Measurements from ENCODE around the gene MEIS3. TPM values are rescaled to one million over a fixed set of nuclear protein-coding genes. Genes with fewer than 3 reads are reported as not detected.

MEIS3 gene
- total and polyA plus RNA-seq, 9 of the 15 experiments (the other 6 are each of a cell fraction or from before 2014, with no cell fraction given) = 0.06 to 0.80 (median 0.25) TPM; not detected in 1

DNA sequence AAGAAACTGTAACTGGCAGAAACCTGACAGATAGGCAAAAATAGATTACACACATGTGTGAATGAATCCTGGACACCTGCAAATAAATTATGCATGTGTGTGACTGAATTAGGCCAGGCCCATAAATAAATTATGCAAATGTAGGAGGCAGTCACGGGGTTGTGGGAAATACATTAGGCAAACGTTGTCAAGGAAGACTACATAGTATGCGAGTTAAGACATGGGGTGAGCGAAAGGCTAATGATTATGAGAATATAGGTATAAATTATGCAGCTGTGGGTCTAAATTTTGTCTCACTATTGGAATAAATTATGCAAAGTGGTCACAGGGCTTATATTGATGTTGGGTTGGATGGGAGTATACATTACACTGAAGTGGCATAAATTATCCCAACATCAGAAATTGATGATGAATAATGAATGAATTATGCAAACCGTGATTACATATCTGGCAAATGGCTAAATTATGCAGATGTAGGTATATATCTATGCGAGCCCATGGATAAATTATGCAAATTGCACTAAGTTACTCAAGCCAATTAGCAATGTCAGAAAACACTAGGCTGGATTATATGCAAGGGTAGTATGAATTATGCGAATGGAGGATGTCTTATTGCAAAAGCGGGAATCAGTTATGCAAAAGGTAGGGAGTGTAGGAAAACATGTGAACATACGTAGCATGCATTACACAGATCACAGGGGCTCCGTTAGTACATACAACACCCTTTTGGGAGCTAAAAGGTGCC lies 45.5 kb upstream of the MEIS3 start:
- Histone ChIP-seq H4K20me1 (replicated peaks; ENCODE audit: control insufficient read depth, insufficient read depth, low read length) (0 out of 2 replicates have a peak, but pooled peaks cover 14% of the 10 kb centered on the region), H3K36me3 (ENCODE audit: control insufficient read depth, insufficient read depth, low read length) (no peaks in the 10 kb centered on the region), H3K4me1 (replicated peaks in 1 of 2; ENCODE audit: control insufficient read depth in 2 of 2, insufficient read depth in 2 of 2, low read length in 2 of 2) (peaks cover 2 to 20% of the 10 kb centered on the region in 2 experiments; a peak in 3 of 5 replicates), H3K27me3 (ENCODE audit: control insufficient read depth in 2 of 2, insufficient read depth in 2 of 2, low read length in 2 of 2) (peaks cover 33 to 63% of the 10 kb centered on the region in 2 experiments), H3K4me2 (ENCODE audit: insufficient read depth, low read length) (no peak overlapping the region), H3K9ac (ENCODE audit: insufficient read depth in 1 of 2, low read depth in 2 of 2, low read length in 2 of 2) (no peak overlapping the region), H2AFZ (ENCODE audit: low read depth, low read length) (no peak overlapping the region), H3K9me3 (replicated peaks; ENCODE audit: control insufficient read depth, insufficient read depth, low read depth, low read length) (no peaks in the 10 kb centered on the region), H3K27ac (ENCODE audit: extremely low read depth, low read depth, low read length) (no peak overlapping the region), H3K4me3 (no peak overlapping the region), H3K79me2 (ENCODE audit: control insufficient read depth, insufficient read depth, low read length) (no peaks in the 10 kb centered on the region), H3K9me1 (ENCODE audit: control insufficient read depth, insufficient read depth, low read length) (no peaks in the 10 kb centered on the region)
- in situ Hi-C loops (cut with MboI) = no loop called here
- CTCF ChIA-PET (ENCODE audit: low intra/inter-chr PET ratio) = no interaction called here
- ATAC-seq (no peak), DNase-seq (ENCODE audit: extremely low read depth in 1 of 4, low spot score in 3 of 4) (no peak), FAIRE-seq (no peak)
- no TSS peak for BruUV-seq (replicated peaks)
- WGBS (ENCODE audit: insufficient coverage, low coverage, missing lambda C conversion rate) = 2% methylated on average over 10 of the region's 10 CpGs
- intact Hi-C loops (cut with micrococcal nuclease) = no loop called here
- POLR2A ChIA-PET = interaction anchor here (1.0 kb wide), 1 partner anchor 17 kb away, joined by 3 read pairs; no protein-coding TSS in a partner anchor
- no peak for TF ChIP-seq FOXK2 (conservative IDR thresholded peaks at IDR 0.05 in 1 of 2, IDR thresholded peaks at IDR 0.05 in 1 of 2; ENCODE audit: low read depth in 2 of 2)
- TF ChIP-seq, protein P1, sequence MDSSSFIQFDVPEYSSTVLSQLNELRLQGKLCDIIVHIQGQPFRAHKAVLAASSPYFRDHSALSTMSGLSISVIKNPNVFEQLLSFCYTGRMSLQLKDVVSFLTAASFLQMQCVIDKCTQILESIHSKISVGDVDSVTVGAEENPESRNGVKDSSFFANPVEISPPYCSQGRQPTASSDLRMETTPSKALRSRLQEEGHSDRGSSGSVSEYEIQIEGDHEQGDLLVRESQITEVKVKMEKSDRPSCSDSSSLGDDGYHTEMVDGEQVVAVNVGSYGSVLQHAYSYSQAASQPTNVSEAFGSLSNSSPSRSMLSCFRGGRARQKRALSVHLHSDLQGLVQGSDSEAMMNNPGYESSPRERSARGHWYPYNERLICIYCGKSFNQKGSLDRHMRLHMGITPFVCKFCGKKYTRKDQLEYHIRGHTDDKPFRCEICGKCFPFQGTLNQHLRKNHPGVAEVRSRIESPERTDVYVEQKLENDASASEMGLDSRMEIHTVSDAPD (CRISPR knock-in tag; IDR thresholded peaks at IDR 0.05) = no peak
- TF ChIP-seq MAFF (IDR thresholded peaks at IDR 0.05; ENCODE audit: low read length) = no peak
- TF ChIP-seq ZNF282 (CRISPR knock-in tag; IDR thresholded peaks at IDR 0.05) = no peak
- no peak for TF ChIP-seq KLF6 (CRISPR knock-in tag; IDR thresholded peaks at IDR 0.05; ENCODE audit: borderline replicate concordance)
- no peak for TF ChIP-seq ARHGAP35 (IDR thresholded peaks at IDR 0.05; ENCODE audit: partially characterized antibody)
- no peak for TF ChIP-seq HNRNPL (IDR thresholded peaks at IDR 0.05; ENCODE audit: low read depth, low read length)
- no peak for TF ChIP-seq U2AF1 (optimal IDR thresholded peaks at IDR 0.05; ENCODE audit: low read depth, low read length)
- no peak for TF ChIP-seq ARNT (IDR thresholded peaks at IDR 0.05)
- TF ChIP-seq GABPB1 (CRISPR knock-in tag; IDR thresholded peaks at IDR 0.05) = no peak
- TF ChIP-seq RBM39 (optimal IDR thresholded peaks at IDR 0.05; ENCODE audit: low read depth, low read length) = no peak
- no peak for TF ChIP-seq ZNF311 (CRISPR knock-in tag; IDR thresholded peaks at IDR 0.05)
- no peak for TF ChIP-seq ELF4 (CRISPR knock-in tag; IDR thresholded peaks at IDR 0.05)
- TF ChIP-seq, protein P2, sequence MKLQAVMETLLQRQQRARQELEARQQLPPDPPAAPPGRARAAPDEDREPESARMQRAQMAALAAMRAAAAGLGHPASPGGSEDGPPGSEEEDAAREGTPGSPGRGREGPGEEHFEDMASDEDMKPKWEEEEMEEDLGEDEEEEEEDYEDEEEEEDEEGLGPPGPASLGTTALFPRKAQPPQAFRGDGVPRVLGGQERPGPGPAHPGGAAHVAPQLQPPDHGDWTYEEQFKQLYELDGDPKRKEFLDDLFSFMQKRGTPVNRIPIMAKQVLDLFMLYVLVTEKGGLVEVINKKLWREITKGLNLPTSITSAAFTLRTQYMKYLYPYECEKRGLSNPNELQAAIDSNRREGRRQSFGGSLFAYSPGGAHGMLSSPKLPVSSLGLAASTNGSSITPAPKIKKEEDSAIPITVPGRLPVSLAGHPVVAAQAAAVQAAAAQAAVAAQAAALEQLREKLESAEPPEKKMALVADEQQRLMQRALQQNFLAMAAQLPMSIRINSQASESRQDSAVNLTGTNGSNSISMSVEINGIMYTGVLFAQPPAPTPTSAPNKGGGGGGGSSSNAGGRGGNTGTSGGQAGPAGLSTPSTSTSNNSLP (IDR thresholded peaks at IDR 0.05; ENCODE audit: borderline replicate concordance, low read depth, low read length) = no peak
- TF ChIP-seq NFE2L1 (tag; IDR thresholded peaks at IDR 0.05; ENCODE audit: borderline replicate concordance, low read depth) = no peak
- TF ChIP-seq, protein P3, sequence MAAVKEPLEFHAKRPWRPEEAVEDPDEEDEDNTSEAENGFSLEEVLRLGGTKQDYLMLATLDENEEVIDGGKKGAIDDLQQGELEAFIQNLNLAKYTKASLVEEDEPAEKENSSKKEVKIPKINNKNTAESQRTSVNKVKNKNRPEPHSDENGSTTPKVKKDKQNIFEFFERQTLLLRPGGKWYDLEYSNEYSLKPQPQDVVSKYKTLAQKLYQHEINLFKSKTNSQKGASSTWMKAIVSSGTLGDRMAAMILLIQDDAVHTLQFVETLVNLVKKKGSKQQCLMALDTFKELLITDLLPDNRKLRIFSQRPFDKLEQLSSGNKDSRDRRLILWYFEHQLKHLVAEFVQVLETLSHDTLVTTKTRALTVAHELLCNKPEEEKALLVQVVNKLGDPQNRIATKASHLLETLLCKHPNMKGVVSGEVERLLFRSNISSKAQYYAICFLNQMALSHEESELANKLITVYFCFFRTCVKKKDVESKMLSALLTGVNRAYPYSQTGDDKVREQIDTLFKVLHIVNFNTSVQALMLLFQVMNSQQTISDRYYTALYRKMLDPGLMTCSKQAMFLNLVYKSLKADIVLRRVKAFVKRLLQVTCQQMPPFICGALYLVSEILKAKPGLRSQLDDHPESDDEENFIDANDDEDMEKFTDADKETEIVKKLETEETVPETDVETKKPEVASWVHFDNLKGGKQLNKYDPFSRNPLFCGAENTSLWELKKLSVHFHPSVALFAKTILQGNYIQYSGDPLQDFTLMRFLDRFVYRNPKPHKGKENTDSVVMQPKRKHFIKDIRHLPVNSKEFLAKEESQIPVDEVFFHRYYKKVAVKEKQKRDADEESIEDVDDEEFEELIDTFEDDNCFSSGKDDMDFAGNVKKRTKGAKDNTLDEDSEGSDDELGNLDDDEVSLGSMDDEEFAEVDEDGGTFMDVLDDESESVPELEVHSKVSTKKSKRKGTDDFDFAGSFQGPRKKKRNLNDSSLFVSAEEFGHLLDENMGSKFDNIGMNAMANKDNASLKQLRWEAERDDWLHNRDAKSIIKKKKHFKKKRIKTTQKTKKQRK (IDR thresholded peaks at IDR 0.05; ENCODE audit: borderline replicate concordance, low read depth, low read length) = no peak
